K562 (cell line): Measurements from ENCODE around the gene SFTPA2.
A peak's percentile ranks its signal among the peaks of the same experiment; 100 is the strongest.

Source experiments
- ATF1 ChIP-seq, 2 experiments: fragments of 450-650 bp in 1 of 2; IDR thresholded peaks; 2 replicates each; pipeline ENCODE4 v1.6.1; 2016; ENCODE audit warnings: missing compliant biosample characterization in 1 of 2, missing genetic modification characterization in 1 of 2
- CBFB ChIP-seq: sonication (generic); formaldehyde crosslinking; IDR thresholded peaks from 2 replicates; pipeline ENCODE4 v1.4.0; 2020; ENCODE audit warnings: mild to moderate bottlenecking, missing genetic modification reagents
- CHD1 ChIP-seq: fragments of 200-600 bp; sonication (generic); IDR thresholded peaks from one replicate; pipeline ENCODE4 v1.6.1; 2012; ENCODE audit warnings: mild to moderate bottlenecking, moderate library complexity, low read length, inconsistent platforms
- CHD4 ChIP-seq: fragments of 200-600 bp; sonication (generic); IDR thresholded peaks from 3 replicates; pipeline ENCODE4 v1.6.1; 2012; ENCODE audit warnings: low read depth, mild to moderate bottlenecking, mixed read lengths, low read length, inconsistent platforms; ENCODE audit not compliant: insufficient read depth, insufficient replicate concordance, poor library complexity, severe bottlenecking
- CTCF ChIP-seq, 3 experiments: IDR thresholded peaks in 2 of 3; conservative IDR thresholded peaks in 1 of 3; 2 replicates each; pipeline ENCODE4 v1.5.1; 2011 to 2012; ENCODE audit warnings: low read length in 3 of 3, mild to moderate bottlenecking in 3 of 3, control low read depth in 2 of 3, improper control_type of control experiment in 1 of 3, inconsistent platforms in 1 of 3, low read depth in 1 of 3, mixed read lengths in 1 of 3, moderate library complexity in 1 of 3; ENCODE audit not compliant: insufficient read depth in 2 of 3
- HMGXB4 ChIP-seq: sonication (generic); formaldehyde crosslinking; IDR thresholded peaks from 2 replicates; pipeline ENCODE4 v1.8.1; 2023; ENCODE audit warnings: mild to moderate bottlenecking, missing genetic modification reagents
- KDM5B ChIP-seq: fragments of 200-600 bp; sonication (generic); IDR thresholded peaks from 2 replicates; pipeline ENCODE4 v1.6.1; 2012; ENCODE audit warnings: low read depth, mild to moderate bottlenecking, moderate library complexity, low read length, control low read depth, inconsistent platforms; ENCODE audit not compliant: insufficient replicate concordance
- POLR3A ChIP-seq: IDR thresholded peaks from 2 replicates; pipeline ENCODE4 v1.6.1; 2011; ENCODE audit warnings: borderline replicate concordance, mild to moderate bottlenecking, moderate library complexity; ENCODE audit not compliant: insufficient read length, insufficient read depth; ENCODE audit errors: extremely low read depth
- RNF2 ChIP-seq: sonication (generic); IDR thresholded peaks from 2 replicates; pipeline ENCODE4 v1.6.1; 2016
- ZNF592 ChIP-seq: fragments of 450-650 bp; IDR thresholded peaks from 2 replicates; pipeline ENCODE4 v1.6.1; 2017; ENCODE audit warnings: antibody characterized with exemption, mild to moderate bottlenecking
- ZZZ3 ChIP-seq: fragments of 450-650 bp; IDR thresholded peaks from 2 replicates; pipeline ENCODE4 v1.6.1; 2016; ENCODE audit warnings: antibody characterized with exemption, mild to moderate bottlenecking, moderate library complexity

- peak; percentile 88 to 98 (median 93) for TF ChIP-seq CTCF (IDR thresholded peaks at IDR 0.05 in 2 of 3, conservative IDR thresholded peaks at IDR 0.05 in 1 of 3; ENCODE audit: insufficient read depth in 2 of 3, low read depth in 1 of 3, low read length in 3 of 3)
- no peak for TF ChIP-seq RNF2
- no peak for TF ChIP-seq POLR3A
- no peak for TF ChIP-seq ZZZ3
- no peak for TF ChIP-seq CBFB (CRISPR knock-in tag)
- TF ChIP-seq ATF1 (CRISPR knock-in tag; IDR thresholded peaks at IDR 0.05): no peak
- TF ChIP-seq ATF1 (tag; IDR thresholded peaks at IDR 0.05): no peak
- TF ChIP-seq CHD4: no peak
- no peak for TF ChIP-seq CHD1
- no peak for TF ChIP-seq KDM5B
- no peak for TF ChIP-seq HMGXB4 (CRISPR knock-in tag)
- TF ChIP-seq ZNF592: no peak
Observed at GRCh38 chr10:79562135-79562756, 2.0 kb upstream of the SFTPA2 start.
